Measurements from ENCODE around the gene LCN9.
"Not testable (repeated sequence)": the region's sequence is repeated elsewhere in the genome, so short reads cannot be mapped to it uniquely, and the experiment has no call there.

LCN9 gene

GRCh38 chr9:135662758-135663450 lies at the start of gene LCN9:
LCN9 (plus strand) TSS chr9:135663309; CDS start chr9:135663322, 13 bp downstream.
- no peak for DNase-seq

GRCh38 chr9:135613946-135614805 lies 48.9 kb upstream of the LCN9 start:
- DNase-seq, result no peak

DNA sequence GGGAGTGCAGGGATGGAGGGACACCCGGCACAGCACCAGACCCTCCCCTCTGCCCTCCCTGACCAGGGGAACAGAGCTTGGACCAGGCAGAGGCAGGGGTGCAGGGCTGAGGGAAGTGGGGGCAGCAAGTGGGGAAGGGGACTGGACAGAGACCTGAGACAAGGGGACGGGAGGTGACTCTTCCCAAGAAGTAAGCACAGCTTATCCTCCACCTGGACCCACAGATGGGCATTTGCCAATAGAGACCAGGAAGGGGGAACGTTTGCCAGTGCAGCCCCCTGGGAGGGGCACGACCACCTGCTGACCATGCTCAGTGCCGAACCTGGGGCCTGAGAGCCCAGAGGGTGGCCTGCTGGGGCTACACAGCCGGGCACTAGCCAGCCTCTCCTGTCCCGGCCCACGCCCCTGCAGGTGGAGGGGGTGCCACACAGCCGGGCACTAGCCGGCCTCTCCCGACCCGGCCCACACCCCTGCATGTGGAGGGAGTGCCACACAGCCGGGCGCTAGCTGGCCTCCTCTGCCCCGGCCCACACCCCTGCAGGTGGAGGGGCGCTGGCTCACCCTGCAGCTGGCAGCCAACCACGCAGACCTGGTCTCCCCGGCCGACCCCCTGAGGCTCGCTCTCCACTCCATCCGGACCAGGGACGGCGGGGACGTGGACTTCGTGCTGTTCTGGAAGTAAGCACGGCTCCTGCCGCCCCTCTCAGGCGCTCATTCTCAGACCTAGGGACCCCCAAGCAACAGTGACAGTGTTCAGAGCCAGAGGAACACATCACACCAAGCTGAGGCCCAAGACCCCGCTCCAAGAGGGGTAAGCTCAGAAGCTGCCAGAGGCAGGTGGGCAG lies 48.1 kb upstream of the LCN9 start:
- no peak for DNase-seq

DNA sequence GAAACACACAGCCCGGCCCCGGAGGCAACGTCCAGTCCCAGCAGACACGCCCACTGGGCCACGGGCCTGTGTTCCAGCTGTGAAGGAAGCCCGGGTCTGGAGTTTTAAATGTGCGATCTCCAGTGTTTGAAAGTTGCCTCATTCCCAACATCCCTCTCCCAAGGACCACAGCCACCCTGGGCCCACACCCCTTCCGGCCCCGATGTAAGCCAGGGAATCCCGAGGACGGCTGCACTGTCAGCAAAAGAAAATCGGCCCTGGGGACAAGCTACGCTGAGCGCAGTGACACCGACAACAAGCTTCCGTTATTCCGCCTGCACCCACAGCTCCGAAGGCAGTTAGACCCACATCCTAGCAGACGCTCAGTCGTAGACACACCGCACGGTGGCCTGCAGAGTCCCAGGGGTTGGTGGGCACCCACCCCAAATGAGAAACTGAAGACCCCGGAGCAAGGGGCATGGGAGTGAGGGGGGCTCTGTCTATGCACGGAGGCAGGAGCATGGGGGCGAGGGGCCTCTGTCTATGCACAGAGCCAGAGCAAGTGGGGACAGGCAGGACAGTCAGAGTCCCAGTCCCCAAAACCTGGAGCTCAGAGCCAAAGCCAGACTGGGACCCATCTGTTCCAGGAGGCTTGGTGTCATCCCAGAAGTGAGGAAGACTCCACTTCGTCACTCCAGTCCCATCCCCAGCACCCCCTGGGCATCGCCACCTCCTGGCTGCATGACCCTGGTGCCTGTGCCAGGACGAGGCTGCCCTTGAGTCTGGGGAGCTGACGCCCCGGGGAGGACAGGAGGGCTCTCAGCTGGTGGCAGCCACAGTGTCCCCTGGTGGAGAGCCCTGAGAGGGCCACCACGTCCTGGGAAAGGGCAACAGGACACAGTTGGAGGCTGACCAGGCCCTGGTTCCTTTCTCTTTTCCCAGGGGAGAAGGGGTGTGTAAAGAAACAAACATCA lies 47.2 kb upstream of the LCN9 start:
- DNase-seq, result no peak

- no peak for DNase-seq
These were observed 46.2 kb upstream of the LCN9 start for GRCh38 chr9:135616619-135617537.

DNA sequence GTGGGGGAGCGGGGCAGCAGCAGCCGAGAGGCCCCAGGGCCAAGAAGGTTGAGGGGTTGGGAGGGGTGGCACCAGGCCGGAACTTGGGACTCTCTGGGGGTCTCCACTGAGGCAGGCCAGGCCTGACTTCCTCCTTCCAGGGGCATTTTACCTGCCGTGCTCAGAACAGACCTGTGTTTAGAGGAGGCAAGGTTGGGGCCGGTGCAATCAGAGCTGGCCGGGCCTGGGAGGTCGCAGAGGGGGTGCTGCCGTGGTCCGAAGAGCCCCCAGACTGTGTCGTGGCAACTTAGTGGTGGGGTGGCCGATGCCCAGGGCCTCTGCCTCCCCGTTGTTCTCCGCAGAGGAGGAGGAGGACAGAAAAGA lies 45.6 kb upstream of the LCN9 start:
- no peak for DNase-seq

- DNase-seq, result no peak
These were observed 45.1 kb upstream of the LCN9 start for GRCh38 chr9:135617991-135618411.

GRCh38 chr9:135618866-135619598 lies 44.1 kb upstream of the LCN9 start:
- no peak for DNase-seq

GRCh38 chr9:135619599-135619886 lies 43.6 kb upstream of the LCN9 start:
- no peak for DNase-seq

DNA sequence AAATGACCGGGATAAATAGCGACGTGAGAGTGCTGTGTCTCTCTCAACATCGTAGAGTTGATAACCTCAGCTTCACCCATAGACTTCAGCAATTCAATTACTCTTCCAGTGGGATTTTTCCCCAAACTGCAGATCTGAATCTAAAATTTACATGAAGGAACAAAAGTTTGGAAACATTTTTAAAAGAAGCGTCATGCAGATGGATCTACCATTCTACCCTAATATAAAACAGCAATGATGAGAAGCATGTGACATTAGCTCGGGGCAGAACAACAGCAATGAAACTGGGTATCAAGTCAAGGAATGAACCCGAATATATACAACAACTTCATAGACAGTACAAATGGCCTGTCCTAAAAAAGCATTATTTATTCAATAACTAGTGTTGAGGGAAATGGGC lies 42.6 kb upstream of the LCN9 start:
- DNase-seq, result no peak

- no peak for DNase-seq
These were observed 40.6 kb upstream of the LCN9 start for GRCh38 chr9:135622415-135623020.

DNA sequence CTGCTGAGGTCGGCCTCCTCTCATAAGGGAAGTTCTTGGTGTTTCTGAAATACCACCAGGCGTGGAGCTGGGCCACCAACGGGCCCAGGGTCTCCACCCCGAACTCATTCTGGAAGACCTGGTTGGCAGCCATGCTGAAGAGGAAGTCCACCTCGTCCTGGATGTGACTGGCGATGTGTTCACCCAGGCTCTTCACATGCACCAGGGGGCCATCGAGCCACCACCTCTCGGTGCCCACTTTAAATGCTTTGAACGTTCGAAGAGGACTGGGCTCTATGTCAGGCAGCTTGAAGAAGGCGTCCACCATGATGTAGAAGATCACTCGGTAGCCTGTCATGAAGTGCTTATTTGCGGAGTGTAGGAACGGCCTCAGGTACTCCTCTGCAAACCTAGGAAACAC lies 38.8 kb upstream of the LCN9 start:
- DNase-seq, result no peak

- DNase-seq, result no peak
These were observed 30.3 kb upstream of the LCN9 start for GRCh38 chr9:135632841-135633240.

- DNase-seq, result not testable (repeated sequence)
These were observed 26.1 kb upstream of the LCN9 start for GRCh38 chr9:135636930-135637530.

DNA sequence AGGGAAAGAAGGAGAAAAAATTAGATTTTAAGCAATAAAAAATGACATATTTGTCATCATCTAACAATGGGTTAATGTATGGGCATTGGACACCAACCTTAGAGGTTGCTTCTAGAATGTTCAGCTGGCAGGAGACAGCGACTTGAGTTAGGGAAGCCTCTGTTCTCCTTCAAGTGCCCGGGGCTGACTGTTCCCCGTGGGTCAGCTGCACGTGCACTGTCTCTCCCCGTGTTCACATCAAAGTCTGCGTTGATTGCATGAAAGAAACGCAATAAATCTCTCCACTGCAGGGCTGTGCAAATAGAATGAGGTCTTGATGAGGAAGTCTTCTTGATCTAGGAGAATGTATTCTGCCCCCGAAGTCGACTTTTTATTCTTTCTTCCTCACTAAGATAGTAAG lies 23.9 kb upstream of the LCN9 start, which contains the start of gene GLT6D1:
GLT6D1 (minus strand) TSS at position 345 of the 400 bp plus-strand sequence. CDS start 353 bp downstream, outside the sequence.
- DNase-seq, result no peak

DNA sequence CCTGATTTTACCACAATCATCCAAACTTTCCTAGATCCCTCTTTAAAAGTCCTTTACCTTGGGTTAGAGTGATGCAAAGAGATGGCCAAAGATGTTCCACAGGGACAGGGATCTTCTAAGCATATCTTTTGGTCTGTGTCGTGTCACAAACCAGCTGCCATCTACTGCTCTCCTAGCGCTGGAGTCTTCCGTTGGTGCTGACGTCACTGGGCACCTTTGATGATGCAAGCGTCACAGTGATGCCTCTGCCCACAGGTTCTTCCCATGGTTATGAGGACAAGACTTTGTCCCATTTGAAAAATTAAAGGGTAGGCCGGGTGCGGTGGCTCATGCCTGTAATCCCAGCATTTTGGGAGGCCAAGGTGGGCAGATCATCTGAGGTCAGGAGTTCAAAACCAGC lies 22.1 kb upstream of the LCN9 start:
- DNase-seq, result no peak

DNA sequence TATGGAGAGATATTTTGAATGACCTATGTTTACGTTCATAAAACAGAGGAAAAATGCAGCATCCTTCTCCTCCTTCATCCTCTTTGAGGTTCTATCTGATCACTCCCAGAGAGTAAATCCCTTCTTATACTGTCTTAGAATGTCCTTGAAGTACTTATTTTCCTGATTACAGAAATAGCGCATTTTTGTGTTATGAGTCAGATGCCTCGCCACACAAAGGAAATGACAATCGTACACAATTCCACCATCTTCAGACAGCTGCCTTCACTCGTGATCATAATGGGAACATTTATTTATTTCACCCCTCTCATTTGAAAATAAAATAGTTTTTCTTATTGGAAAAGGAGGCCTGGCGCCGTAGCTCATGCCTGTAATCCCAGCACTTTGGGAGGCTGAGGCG lies 21.4 kb upstream of the LCN9 start:
- no peak for DNase-seq

DNA sequence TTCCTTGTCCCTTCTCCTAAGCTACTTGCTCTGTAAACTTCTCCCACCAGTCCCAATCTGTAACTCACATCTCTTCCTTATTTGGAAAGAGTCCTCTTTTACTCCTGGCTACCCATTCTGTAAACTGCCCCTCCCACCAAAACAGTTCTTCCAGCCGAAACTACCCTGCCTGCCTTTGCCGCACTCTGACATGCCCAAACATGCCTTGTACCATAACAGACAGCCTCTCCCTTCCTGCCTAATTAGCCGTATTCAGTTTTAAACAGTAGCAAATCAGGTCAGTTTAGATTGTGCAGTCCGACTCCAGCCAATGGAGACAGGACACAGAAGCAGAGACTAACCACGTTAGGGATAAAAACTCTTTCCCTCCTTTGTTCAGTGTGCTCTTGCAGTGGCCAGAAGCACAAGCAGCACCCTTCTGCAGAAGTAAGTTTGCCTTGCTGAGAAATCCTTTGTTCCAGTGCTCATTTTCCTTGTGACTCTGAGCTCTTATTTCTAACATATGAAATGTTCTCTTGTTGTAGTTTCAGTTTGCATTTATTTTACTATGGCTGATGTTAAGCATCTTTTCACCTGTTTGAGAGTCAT lies 18.4 kb upstream of the LCN9 start:
- no peak for DNase-seq

- no peak for DNase-seq
These were observed 15.2 kb upstream of the LCN9 start for GRCh38 chr9:135647884-135648283.
